Nucleus accumbens (tissue), 56 donors: ENCODE data around the gene PTPN3.
"Not testable (repeated sequence)": the region's sequence is repeated elsewhere in the genome, so short reads cannot be mapped to it uniquely, and the experiment has no call there.

Source experiments
- DNase-seq, 56 donors: peaks; one replicate each; lab custom pipeline; 2025; lab: John Stamatoyannopoulos, UW

Gene PTPN3, protein sequence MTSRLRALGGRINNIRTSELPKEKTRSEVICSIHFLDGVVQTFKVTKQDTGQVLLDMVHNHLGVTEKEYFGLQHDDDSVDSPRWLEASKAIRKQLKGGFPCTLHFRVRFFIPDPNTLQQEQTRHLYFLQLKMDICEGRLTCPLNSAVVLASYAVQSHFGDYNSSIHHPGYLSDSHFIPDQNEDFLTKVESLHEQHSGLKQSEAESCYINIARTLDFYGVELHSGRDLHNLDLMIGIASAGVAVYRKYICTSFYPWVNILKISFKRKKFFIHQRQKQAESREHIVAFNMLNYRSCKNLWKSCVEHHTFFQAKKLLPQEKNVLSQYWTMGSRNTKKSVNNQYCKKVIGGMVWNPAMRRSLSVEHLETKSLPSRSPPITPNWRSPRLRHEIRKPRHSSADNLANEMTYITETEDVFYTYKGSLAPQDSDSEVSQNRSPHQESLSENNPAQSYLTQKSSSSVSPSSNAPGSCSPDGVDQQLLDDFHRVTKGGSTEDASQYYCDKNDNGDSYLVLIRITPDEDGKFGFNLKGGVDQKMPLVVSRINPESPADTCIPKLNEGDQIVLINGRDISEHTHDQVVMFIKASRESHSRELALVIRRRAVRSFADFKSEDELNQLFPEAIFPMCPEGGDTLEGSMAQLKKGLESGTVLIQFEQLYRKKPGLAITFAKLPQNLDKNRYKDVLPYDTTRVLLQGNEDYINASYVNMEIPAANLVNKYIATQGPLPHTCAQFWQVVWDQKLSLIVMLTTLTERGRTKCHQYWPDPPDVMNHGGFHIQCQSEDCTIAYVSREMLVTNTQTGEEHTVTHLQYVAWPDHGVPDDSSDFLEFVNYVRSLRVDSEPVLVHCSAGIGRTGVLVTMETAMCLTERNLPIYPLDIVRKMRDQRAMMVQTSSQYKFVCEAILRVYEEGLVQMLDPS

DNA sequence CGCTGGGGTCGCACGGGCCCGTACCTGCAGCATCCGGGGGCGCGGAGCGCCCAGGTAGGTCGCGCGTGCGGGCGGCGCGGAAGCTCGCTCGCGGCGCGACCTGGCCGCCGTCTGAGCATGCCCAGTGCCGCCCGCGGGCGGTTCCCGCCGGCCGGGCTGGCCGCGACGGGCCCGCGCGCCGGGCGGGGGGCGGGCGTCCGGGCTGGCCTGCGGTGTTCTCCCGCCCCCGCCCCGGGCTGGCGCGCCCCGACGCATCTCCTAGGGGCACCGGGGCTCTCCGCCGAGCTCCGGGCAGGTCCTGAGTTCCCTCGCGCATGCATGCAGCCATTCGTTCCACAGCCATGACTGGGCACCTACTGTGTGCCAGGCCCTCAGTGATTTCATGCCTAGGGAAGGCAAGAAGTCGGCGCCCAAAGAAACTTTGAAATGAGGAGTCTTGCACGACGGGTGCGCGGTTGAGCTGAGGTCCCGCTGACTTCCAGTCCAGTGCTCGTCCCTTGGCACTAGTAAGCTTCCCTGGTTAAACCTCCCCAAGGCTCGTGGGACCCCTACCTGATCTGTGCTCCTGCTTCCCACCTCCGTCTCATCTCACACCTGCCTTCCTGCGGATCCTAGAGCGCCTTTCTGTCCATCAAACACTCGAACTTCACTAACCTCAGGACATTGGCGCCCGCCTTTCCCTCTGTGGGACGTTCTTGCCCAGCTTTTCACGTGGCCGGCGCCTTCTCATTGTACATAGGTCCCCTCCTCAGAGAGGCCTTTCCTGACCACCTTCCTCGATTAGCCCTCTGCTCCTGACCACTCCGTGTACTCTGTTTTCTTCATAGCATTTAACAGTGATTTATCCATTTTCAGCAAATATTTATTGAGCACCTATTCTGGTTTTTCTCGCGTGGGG, at the start of gene PTPN3:
Gene PTPN3, minus strand, starts transcription at position 113 of the 898 bp plus-strand sequence. CDS start 34,873 bp downstream, outside the sequence.
- DNase-seq = no peak

GRCh38 chr9:109544954-109545353, 46.8 kb upstream of the PTPN3 start:
- DNase-seq = not testable (repeated sequence)

- DNase-seq = no peak
These were observed 44.8 kb upstream of the PTPN3 start for GRCh38 chr9:109542922-109543321.

- DNase-seq = no peak
These were observed 40.2 kb upstream of the PTPN3 start for GRCh38 chr9:109538346-109538745.

- no peak for DNase-seq
These were observed 39.2 kb upstream of the PTPN3 start for GRCh38 chr9:109537288-109537687.

- DNase-seq = no peak
These were observed 38.8 kb upstream of the PTPN3 start for GRCh38 chr9:109536859-109537258.

- no peak for DNase-seq
These were observed 37.3 kb upstream of the PTPN3 start for GRCh38 chr9:109535365-109535764.

DNA sequence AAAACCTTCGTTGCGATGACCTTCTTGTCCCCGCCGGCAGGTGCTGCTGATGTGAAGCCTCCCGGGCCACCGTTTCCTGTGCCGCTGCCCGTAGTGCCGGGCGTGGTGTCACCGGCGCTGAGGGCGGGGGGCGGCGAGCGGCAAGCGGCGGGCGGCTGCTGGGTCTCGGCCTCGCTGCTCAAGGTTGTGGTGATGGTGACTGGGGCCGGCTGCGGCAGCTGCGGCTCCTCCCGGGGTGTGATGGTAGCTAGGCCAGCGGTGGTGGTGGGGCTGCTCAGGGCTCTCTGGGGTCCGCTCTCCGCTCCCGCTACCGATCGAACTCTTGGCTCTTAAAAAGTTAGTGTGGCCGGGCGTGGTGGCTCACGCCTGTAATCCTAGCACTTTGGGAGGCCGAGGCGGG, 36.0 kb upstream of the PTPN3 start:
- no peak for DNase-seq

- not testable (repeated sequence) for DNase-seq
These were observed 34.5 kb upstream of the PTPN3 start for GRCh38 chr9:109532652-109533051.

- DNase-seq = no peak
These were observed 24.0 kb upstream of the PTPN3 start for GRCh38 chr9:109522106-109522505.

- peak in 43 of 56 donors; percentile 3 to 80 (median 31) for DNase-seq
These were observed 22.5 kb upstream of the PTPN3 start for GRCh38 chr9:109520475-109521132.

DNA sequence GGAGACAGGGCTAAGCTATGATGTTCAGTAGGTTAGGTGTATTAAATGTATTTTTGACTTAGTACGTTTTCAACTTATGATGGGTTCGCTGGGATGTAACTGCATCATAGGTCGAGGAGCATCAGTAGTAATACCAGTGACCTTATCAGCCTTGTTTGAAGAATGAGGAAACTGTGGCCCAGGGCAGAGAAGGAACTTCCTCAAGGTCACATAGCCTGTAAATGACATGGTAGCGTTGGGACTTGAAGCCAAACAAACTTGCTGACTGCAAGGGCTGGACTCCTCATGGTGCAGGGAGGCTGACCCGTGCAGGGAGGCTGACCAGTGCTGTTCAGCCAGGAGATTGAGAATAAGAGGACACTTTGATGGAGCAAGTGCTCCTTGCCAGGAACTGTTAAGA, 21.3 kb upstream of the PTPN3 start:
- DNase-seq = no peak

DNA sequence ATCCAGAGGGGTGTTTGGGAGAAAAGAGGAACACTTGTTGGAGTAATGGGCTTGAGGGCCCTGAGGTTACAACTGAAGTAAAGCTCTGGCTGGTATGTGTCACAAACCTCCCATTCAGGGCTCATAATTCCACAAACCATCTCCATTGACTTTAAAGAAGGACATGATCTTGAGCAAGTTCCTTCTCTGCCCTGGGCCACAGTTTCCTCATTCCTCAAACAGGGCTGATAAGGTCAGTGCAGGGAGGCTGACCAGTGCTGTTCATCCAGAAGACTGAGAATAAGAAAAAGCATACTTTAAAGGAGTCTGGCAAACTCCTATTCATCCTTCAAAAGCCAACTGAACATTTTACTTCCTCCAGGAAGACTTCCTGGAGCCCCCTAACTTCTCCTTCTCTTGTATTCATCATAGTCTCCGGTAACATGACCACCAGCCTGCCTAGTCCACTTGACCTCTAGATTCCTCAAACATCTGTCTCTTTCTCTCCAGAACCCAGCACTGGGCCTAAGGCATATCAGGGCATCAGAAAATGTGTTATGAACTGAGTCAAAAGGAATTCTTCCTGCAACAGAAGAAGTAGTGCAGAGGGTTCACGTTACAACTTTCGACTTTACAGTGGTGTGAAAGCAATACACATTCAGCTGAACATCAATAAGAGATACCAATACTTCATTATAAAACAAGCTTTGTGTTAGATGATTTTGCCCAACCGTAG, 20.7 kb upstream of the PTPN3 start:
- no peak for DNase-seq

DNA sequence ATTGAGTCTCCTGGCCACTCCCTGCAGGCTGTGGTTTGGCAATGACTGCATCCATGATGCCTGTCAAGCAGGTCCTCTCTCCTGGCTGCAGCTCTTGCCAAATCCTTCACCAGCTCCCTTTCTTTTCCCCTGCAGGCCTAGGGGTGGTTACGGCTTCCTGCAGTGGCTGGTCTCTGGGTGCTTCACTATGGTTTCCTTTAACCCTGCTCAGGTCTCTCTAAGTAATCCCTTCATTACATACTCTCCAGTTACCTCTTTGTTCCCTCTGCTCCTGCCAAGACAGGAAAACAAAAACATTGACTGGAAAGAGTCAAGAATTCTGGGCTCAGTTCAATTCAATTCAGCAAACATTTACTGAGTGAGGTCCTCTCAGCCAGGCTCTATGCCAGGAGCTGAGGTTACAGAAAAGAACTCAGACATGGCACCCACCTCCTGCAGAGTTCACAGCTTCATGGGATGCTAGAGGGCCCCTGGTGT, 19.8 kb upstream of the PTPN3 start:
- peak in 2 of 56 donors; percentile 1 to 6 for DNase-seq

GRCh38 chr9:109513871-109514270, 15.8 kb upstream of the PTPN3 start:
- DNase-seq = no peak

DNA sequence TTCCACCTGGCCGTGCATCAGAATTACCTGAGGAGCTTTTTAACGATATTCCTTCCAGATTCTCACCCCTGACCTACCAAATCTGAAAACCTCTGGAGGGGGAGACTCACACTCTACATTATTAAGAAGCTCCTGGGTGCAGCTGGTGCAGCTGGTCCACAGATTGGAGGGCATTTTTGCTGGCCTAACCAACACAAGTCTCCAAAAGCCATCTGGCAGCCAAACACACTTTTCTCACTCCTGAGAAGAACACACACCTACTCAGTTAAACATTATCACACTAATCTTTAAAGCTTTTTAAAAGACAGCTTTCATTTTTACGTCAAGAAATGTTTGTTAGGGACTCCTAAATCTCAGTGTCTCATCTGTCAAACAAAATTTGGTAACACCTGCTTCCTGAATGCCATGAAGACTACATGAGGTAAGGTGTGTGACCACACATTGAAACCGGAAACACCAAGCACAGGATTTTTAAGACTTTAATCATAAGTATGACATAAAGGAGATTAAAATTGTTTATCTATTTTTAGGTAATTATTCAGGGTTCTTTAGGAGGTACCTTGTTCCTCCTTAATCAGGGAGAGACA, 14.2 kb upstream of the PTPN3 start:
- no peak for DNase-seq

GRCh38 chr9:109510506-109510905, 12.4 kb upstream of the PTPN3 start:
- no peak for DNase-seq

GRCh38 chr9:109510042-109510441, 11.9 kb upstream of the PTPN3 start:
- DNase-seq = not testable (repeated sequence)

- DNase-seq = no peak
These were observed 11.5 kb upstream of the PTPN3 start for GRCh38 chr9:109509611-109510010.
